GM18867 (cell line): ENCODE measurements around the gene CIB1.
"Not testable (repeated sequence)": the region's sequence is repeated elsewhere in the genome, so short reads cannot be mapped to it uniquely, and the experiment has no call there.

ENCODE experiments used
- ATAC-seq: cut with Tn5 transposase; IDR thresholded peaks from one replicate; pipeline ENCODE4 v1.9.1; 2021; ENCODE audit warnings: mild to moderate bottlenecking, moderate library complexity; ENCODE audit not compliant: unreplicated experiment

CIB1 gene

GRCh38 chr15:90201130-90201943, 32.4 kb downstream of the CIB1 start, which contains the start of gene SEMA4B:
TSS of gene SEMA4B (plus strand) at chr15:90201330. CDS start at chr15:90201579, 249 bp downstream.
- peak; percentile 80 for ATAC-seq

DNA sequence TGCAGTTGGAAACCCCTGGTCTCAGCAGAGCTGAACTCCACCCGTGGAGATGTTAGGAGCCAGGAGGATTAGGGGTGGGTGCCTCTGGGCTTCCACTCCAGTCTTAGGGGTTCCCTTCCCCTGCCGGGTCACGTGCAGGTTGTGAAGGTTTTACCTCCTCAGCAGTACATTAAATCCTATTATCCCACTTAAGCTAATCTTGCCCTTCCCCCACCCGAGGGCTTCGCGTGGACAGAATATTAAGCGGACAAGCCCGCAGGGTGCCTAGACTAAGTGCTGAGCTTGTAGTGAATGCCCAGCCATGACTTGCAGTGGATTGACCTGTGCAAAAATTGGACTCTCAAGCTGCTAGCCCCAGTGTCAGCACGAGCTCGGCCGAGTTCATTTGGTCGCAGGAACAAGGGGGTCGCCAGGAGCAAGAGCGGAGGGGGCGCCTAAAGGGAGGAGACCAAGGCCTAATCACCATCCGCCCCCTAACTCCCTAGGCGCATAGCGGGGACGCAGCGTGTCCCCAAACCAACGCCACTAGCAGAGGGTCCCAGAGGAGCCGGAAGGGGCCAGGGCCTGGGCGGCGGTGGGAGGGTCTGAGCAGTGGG, 33.1 kb downstream of the CIB1 start:
- ATAC-seq, result no peak

GRCh38 chr15:90194655-90195054, 39.1 kb downstream of the CIB1 start:
- ATAC-seq, result no peak

DNA sequence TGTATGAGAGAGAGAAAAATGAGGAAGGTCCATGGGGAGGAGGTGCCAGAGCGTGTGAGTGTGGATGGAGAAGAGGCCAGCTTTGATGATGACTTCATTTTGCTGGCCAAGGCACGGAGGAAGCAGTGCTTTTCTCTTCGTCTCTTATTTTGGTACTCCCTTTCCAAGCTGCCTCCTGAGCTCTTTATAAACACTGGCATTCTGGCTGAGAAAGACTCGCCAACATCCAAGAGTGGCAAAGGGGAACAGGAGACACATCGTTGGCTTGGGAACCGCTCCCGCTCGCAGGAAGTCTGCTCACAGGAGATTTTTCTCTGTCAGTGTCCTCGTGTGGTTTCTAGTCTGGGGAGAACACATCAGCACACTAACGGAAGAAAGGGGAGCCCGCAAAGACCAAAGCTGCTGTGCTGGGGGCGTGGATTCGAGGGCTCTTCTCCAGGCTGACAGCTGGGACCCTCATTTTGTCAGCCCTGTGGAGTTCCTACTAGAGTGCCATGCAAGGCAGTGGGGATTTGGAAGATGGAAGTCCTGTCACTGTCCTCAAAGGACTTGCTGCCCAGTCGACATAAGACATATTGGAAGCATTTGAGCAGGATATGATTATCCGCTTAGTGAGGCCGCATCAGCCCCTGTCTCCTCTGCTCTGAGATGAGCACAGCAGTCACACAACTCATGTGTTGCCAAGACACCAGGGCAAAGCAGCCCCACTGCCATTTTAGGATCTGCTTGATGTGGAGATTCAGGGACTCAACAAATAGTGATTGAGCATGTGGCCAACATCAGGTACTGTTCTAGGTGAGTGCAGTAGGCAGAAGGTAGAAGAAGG, 40.6 kb downstream of the CIB1 start:
- ATAC-seq, result no peak

- ATAC-seq, result peak; percentile 63
Observed at GRCh38 chr15:90191794-90192509, 41.8 kb downstream of the CIB1 start.

DNA sequence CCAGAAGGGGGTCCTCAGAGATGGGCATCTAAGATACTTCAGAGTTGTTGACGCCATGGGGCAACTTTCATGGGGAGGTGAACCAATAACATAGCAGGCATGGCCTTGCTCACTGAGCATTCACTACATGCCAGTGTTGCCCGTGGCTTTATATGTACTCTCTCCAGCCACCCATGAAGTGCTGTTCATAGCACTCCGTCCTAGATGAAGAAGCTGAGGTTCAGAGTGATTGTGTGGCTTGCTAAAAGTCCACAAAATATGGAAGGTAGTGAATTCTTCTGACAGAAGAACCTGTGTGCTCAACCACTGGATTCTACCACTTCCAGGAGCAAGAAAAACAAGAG, 42.4 kb downstream of the CIB1 start:
- ATAC-seq, result no peak

- peak; percentile 69 for ATAC-seq
Observed at GRCh38 chr15:90190606-90191343, 43.0 kb downstream of the CIB1 start.

DNA sequence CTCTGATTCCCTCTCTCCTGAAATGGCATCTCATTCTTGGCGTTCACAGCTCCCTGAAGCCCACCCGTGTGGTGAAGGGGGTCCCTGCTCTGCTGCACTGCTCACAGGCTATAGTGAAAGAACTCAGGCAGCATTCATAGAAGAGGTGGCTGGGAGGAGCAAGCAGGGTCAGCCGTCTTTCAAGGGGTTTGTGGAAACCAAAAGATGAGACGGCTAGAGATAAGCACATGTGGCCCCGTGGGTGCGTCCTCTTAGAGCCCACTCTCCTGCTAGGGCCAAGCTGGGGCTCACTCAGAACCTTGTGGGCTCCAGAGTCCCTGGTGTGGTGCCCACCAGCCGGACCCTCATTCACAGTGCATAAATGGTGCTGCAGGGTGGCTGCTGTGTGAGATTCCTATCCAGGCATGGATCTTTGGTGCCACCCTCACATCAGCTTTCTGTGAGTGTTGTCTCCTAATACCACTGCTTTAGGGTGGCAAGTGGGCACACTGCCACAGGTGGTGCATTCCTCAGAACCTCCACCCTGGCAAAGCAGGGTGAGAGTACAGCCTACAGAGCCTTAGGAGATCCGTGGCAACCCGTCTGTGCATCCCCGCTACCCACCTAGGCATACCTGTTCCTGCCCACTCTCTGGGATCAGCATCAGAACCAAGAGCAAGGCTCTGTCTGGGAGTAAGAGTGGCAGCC, 43.8 kb downstream of the CIB1 start:
- ATAC-seq, result no peak

- ATAC-seq, result no peak
Observed at GRCh38 chr15:90188914-90189748, 44.6 kb downstream of the CIB1 start.

DNA sequence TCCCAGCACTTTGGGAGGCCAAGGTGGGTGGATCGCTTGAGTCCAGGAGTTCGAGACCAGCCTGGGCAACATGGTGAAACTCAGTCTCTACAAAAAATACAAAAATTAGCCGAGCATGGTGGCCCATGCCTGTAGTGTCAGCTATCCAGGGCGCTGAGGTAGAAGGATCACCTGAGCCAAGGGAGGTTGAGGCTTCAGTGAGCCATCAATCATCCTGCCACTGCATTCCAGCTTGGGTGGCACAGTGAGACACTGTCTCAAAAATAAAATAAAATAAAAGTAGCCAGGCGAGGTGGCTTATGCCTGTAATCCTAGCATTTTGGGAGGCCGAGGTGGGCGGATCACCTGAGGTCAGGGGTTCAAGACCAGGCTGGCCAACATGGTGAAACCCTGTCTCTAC, 45.7 kb downstream of the CIB1 start:
- not testable (repeated sequence) for ATAC-seq

GRCh38 chr15:90187257-90187868, 46.4 kb downstream of the CIB1 start:
- ATAC-seq, result no peak

DNA sequence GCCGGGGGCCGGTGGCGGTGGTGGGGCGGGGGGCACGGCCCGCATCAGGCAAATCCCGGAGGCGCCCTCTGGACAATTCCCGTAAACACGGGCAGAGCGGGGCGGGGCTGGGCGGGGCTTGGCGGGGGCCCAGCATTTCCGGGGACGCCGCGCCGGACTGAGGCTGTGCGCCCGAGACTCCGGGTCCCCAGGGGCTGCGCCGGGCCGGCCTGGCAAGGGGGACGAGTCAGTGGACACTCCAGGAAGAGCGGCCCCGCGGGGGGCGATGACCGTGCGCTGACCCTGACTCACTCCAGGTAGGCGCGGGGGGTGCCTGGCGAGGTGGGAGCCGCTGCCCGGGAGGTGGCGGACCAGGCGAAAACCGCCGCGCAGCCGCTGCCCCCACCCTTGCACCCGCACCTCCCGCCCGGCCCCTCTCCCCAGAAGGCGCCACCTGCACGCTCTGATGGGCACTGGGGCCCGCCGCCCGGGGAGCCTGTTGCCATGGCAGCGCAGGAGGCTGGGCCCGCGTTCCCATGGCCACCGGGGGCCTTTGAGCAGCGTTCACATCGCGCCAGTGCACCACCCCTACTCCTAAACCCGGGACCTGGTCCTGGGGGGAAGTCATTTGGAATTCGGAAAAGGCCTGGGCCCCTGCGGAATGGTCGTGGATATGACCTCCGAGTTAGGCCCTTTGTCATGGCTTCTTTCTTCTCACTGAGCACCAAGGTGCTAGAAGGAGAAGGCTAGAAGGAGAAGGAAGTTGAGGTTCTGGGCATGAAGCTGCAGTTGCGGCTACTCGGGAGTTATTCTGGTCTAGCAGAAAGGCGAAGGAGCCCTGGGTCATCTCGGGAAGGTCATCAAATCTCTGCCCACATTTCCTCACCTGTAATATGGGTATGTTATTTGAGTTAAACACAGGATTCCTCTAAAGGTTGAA, 48.7 kb downstream of the CIB1 start:
- peak; percentile 74 for ATAC-seq

GRCh38 chr15:90184119-90184785, 49.5 kb downstream of the CIB1 start:
- peak; percentile 51 for ATAC-seq

DNA sequence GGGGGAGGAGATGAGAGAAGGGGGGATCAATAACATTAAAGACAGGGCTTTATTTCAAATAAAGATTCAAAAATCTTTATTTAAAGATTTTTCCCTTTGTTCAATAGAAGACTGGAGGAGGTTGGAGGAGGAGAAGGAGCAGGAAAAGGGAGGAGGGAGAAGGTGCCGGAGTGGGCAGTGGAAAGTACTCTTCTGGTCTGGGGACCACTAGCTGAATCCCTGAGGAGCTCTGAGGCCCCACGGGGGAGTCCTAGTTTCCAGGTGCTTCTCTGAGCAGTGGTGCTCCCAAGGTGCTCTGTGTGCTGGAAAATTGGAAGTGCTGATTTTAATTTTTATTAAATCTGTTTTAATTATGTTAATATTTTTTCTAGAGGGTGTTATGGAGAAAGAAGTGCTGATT, 52.0 kb downstream of the CIB1 start:
- ATAC-seq, result no peak
